Measurements from ENCODE around the gene PDE6B. TPM values are rescaled to one million over a fixed set of nuclear protein-coding genes. Genes with fewer than 3 reads are reported as not detected.
A peak's percentile ranks its signal among the peaks of the same experiment; 100 is the strongest.

PDE6B gene
- total and polyA plus RNA-seq, 5 donors, result 3.6 to 7.5 (median 7.0) TPM

DNA sequence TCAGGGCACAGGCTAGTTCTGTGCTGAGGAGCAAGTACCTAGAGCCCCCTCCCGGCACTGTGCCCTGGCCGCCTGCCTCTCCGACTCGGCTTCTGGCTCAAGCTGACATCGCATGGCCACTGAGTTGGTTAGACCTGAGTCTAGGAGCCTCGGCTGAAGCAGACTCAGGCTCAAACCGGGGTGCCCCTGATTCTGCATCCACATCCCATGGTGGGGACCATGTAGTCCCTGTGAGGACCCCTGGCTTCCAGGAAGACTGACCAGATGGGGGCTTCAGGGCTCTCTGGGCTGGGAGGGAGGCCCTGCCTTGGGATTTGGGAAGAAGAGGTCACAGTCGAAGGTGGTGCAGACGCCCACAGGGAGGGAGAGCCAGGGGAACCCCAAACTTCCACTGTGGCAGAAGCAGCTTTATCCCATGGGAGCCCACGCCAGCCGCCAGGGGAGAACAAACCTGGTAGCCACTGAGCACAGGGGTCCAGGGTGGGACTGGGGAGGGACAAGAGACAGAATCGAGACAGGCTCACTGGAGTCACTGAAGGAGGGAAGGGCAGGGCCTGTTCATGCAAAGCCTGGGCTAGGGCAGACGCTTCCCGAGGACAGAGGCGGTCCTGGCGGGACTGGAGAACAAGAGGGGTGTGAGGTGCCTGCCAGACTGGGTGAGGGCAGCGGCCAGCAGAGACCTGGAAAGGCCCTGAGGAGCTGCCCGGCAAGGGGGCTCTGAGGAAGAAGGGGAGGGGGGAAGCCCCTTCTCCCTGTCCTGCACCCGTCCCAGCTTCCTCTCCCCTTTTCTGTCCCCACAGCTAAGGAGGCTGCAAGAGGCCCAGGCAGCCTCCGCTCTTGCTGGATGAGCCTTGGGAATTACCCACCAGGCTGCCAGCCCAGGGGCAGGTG, 1.1 kb downstream of the PDE6B start:
- no peak overlapping the region for H3K27ac ChIP-seq (ENCODE audit: low read length)
- ATAC-seq (no peak), DNase-seq (no peak)
- H3K4me3 ChIP-seq (ENCODE audit: low read length), result no peak overlapping the region
- no peaks in the 10 kb centered on the region for H3K27me3 ChIP-seq (ENCODE audit: control insufficient read depth, insufficient read depth)
- intact Hi-C loops (cut with DNase I), result no loop called here
- H3K9me3 ChIP-seq (ENCODE audit: control insufficient read depth, low read length), result no peaks in the 10 kb centered on the region
- 76% methylated on average over 20 of the region's 20 CpGs for WGBS
- no peaks in the 10 kb centered on the region for H3K4me1 ChIP-seq (ENCODE audit: control insufficient read depth, insufficient read depth, low read length)

DNA sequence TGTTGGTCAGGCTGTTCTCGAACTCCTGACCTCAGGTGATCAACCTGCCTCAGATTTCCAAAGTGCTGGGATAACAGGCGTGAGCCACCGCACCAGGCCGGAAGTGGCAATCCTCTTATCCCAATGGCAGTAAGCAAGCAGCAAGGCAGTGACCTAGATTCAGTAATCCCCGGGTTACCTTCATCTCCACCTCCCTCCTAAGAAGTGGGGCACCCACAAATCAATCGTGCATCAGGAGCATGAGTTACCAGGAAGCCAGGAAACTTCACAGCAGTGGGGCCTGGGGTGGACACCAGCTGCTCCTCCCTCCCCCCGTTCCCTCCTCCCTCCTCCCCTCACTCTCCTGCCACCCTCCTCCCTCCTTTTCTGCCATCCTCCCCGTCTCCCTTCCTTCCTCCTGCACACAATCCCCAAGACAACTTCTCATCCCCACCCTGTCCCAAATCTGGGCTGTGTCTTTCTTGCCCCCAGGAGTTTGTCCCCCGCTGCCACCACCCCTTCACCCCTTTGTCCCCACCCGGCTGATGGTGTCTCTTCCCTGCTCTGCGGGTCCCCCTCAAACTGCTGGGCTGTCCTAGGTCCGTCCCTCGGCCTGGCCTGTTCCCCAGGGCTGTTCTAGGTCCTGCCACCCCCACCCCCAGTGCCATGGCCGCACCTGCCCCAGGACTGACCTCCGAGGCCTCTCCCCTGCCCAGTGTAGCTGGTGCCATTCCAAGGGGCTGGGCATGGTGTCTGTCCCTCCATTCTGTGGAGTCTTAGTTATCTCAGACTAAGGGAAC, 2.2 kb downstream of the PDE6B start:
- no peak overlapping the region for H3K27ac ChIP-seq (ENCODE audit: low read length)
- intact Hi-C loops (cut with DNase I), result no loop called here
- ATAC-seq (no peak), DNase-seq (no peak)
- H3K27me3 ChIP-seq (ENCODE audit: control insufficient read depth, insufficient read depth), result no peaks in the 10 kb centered on the region
- WGBS, result 80% methylated on average over 14 of the region's 15 CpGs
- no peaks in the 10 kb centered on the region for H3K9me3 ChIP-seq (ENCODE audit: control insufficient read depth, low read length)
- H3K4me1 ChIP-seq (ENCODE audit: control insufficient read depth, insufficient read depth, low read length), result no peaks in the 10 kb centered on the region
- no peak overlapping the region for H3K4me3 ChIP-seq (ENCODE audit: low read length)

DNA sequence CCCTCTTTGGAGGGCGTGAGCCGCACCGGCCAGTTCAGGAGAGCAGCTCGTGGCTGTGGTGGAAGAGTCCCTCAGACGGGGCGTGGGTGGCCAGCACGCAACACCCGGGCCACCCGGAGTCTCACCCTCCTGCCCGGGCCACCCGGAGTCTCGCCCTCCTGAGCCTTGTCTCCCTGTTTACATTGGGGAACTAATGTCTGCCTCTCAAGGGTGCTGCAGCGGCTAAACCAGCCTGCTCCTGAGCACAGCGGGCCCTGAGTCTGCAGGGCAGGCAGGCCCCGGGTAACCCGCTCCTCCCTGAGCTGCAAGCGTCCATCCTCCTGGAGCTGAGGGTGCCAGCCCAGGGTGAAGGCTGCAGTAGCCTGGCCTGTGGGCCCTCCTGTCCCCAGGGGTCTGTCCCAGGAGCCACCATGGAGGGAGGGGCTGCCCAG, 3.0 kb downstream of the PDE6B start:
- DNase-seq (no peak), ATAC-seq (no peak)
- Histone ChIP-seq H3K9me3 (ENCODE audit: control insufficient read depth, low read length) (no peaks in the 10 kb centered on the region), H3K4me1 (ENCODE audit: control insufficient read depth, insufficient read depth, low read length) (no peaks in the 10 kb centered on the region), H3K4me3 (ENCODE audit: low read length) (no peak overlapping the region), H3K27ac (ENCODE audit: low read length) (no peak overlapping the region), H3K27me3 (ENCODE audit: control insufficient read depth, insufficient read depth) (no peaks in the 10 kb centered on the region)
- 88% methylated on average over 17 of the region's 17 CpGs for WGBS
- intact Hi-C loops (cut with DNase I), result no loop called here

DNA sequence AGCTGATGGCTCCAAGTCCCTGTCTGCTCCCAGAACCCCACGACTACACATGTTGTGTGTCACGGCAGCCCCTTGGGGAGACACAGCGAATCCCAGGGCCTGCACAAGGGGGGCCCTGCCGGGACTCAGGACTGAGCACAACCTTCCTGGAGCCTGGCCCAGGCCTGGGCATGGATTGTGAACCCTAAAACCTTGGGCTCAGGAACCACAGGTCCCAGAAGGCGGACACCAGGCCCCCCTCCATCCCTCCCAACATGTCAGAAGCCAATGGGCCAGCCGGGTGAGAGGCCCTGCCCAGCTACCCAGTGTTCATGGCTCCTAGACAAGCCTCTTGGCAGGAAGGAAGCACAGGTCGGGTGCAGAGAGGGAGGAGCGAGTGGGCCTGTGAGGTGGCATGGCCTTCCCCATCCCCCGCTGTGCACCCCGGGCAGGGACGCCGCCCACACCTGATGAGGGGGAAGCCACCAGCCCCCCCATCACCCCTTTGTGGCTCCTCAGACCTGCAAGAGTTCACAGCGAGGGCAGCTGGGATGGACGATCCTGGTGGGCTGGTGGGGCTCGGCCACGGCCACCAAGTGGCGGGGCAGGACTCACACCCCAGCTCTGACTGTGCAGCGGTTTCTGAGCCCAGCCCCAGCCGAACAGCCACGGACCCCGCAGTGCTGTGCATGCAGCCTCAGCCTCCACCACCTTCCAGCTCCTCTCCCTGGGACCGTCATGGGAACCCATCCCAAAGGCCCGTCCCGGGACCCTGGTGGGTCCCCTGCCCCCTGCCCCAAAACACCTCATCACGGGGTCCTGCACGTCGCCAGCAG, 3.7 kb downstream of the PDE6B start:
- ATAC-seq, result no peak
- Histone ChIP-seq H3K4me3 (ENCODE audit: low read length) (no peak overlapping the region), H3K9me3 (ENCODE audit: control insufficient read depth, low read length) (no peaks in the 10 kb centered on the region), H3K27me3 (ENCODE audit: control insufficient read depth, insufficient read depth) (no peaks in the 10 kb centered on the region), H3K4me1 (ENCODE audit: control insufficient read depth, insufficient read depth, low read length) (no peaks in the 10 kb centered on the region), H3K27ac (ENCODE audit: low read length) (no peak overlapping the region)
- DNase-seq, result peak in 1 of 3 donors; percentile 16
- intact Hi-C loops (cut with DNase I), result no loop called here
- WGBS, result 81% methylated on average over 27 of the region's 27 CpGs

DNA sequence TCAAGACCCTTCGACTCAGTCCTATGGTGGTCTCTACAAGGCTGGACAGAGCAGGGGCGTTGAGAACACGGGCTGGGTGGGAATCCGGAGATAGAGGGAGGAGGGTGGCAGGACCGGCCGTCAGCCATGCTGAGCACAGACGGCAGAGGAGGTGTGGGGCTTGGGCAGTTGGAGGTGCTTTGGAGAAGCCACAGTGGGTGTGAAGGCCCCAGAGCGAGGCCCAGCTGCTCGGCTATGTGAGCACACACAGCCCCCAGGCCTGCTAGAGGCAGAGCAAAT, 4.2 kb downstream of the PDE6B start:
- Histone ChIP-seq H3K4me3 (ENCODE audit: low read length) (no peak overlapping the region), H3K4me1 (ENCODE audit: control insufficient read depth, insufficient read depth, low read length) (no peaks in the 10 kb centered on the region), H3K9me3 (ENCODE audit: control insufficient read depth, low read length) (no peaks in the 10 kb centered on the region), H3K27ac (ENCODE audit: low read length) (no peak overlapping the region), H3K27me3 (ENCODE audit: control insufficient read depth, insufficient read depth) (no peaks in the 10 kb centered on the region)
- no peak for ATAC-seq
- peak in 1 of 3 donors; percentile 8 for DNase-seq
- intact Hi-C loops (cut with DNase I), result no loop called here
- WGBS, result 77% methylated on average over 9 of the region's 9 CpGs

DNA sequence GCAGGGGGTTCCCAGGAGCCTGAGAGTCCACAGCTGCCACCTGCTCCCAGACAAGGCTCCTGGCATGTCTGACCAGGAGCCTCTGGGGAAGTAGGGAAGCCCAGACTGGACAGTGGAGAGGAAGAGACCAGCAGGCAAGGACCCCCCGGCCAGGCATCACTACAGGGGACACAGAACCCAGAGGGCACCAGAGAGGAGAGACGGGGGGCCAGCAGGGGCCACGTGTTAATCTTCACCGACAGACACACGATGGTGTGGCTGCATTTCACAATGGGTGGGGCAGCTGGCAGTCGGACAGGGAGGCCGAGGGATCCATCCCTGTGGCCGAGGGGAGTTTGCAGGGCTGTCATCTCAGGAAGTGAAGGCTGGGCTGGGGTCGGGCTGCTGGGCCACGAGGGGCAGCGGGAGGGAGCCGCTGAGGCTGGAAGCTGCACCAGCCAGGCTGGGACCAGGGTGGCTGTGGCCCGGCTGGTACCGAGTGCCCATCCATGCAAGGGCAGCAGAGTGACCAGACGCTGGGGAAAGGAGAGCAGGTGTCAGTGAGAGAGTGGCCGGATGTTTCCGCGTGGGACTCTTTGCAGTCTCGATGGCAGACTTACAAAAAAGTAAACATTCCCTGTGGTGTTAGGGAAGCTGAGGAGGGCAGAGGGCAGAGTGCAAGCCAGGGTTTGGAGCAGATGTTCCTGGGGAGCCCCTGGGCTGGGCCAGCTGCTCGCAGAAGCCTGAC, 4.7 kb downstream of the PDE6B start:
- 66% methylated on average over 20 of the region's 20 CpGs for WGBS
- Histone ChIP-seq H3K27ac (ENCODE audit: low read length) (no peak overlapping the region), H3K4me1 (ENCODE audit: control insufficient read depth, insufficient read depth, low read length) (no peaks in the 10 kb centered on the region), H3K9me3 (ENCODE audit: control insufficient read depth, low read length) (no peaks in the 10 kb centered on the region), H3K4me3 (ENCODE audit: low read length) (no peak overlapping the region), H3K27me3 (ENCODE audit: control insufficient read depth, insufficient read depth) (no peaks in the 10 kb centered on the region)
- ATAC-seq (no peak), DNase-seq (peak in 2 of 3 donors; percentile 16 to 37)
- intact Hi-C loops (cut with DNase I), result no loop called here

DNA sequence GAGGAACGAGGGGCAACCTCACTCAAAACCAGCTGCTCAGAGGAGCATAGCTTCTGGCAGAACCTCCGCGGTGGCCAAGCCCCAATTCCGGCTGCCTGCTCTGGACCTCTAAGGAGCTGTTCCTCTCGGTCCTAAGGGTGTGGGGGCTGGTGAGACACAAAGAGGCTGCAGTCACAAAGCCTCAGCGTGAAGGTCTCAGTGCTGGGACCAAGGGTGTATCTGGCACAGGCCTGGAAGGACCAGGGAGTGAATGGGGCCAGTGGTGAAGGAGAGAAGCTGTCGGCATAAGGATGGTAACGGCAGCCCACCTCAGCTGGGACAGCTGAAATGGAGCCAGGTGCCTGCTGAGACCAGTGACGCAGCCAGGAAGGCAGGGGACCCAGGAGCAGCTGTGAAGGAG, 5.3 kb downstream of the PDE6B start:
- intact Hi-C loops (cut with DNase I), result no loop called here
- ATAC-seq (no peak), DNase-seq (peak in 1 of 3 donors; percentile 16)
- no peak overlapping the region for H3K4me3 ChIP-seq (ENCODE audit: low read length)
- H3K4me1 ChIP-seq (ENCODE audit: control insufficient read depth, insufficient read depth, low read length), result no peaks in the 10 kb centered on the region
- no peaks in the 10 kb centered on the region for H3K9me3 ChIP-seq (ENCODE audit: control insufficient read depth, low read length)
- WGBS, result 74% methylated on average over 9 of the region's 9 CpGs
- H3K27me3 ChIP-seq (ENCODE audit: control insufficient read depth, insufficient read depth), result no peaks in the 10 kb centered on the region
- no peak overlapping the region for H3K27ac ChIP-seq (ENCODE audit: low read length)

DNA sequence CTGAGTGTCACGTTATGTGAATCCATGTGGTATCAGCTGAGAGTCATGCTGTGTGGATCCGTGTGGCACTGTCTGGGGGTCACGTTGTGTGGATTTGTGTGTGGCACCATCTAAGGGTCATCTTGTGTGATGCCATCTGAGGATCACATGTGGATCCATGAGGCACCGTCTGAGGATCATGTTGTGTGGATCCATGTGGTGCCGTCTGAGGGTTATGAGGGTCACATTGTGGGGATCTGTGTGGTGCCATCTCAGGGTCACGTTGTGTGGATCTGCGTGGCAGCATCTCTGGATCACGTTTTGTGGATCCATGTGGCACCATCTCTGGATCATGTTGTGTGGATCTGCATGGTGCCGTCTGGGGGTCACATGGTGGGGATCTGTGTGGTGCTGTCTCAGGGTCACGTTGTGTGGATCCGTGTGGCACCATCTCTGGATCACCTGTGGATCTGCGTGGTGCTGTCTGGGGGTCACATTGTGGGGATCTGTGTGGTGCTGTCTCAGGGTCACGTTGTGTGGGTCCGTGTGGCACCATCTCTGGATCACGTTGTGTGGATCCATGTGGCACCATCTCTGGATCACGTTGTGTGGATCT, 6.9 kb downstream of the PDE6B start:
- ATAC-seq, result no peak
- Histone ChIP-seq H3K4me3 (ENCODE audit: low read length) (no peak overlapping the region), H3K9me3 (ENCODE audit: control insufficient read depth, low read length) (no peaks in the 10 kb centered on the region), H3K27ac (ENCODE audit: low read length) (no peak overlapping the region), H3K4me1 (ENCODE audit: control insufficient read depth, insufficient read depth, low read length) (no peaks in the 10 kb centered on the region), H3K27me3 (ENCODE audit: control insufficient read depth, insufficient read depth) (no peaks in the 10 kb centered on the region)
- intact Hi-C loops (cut with DNase I), result no loop called here
- DNase-seq, result peak in 1 of 3 donors; percentile 11
- 90% methylated on average over 16 of the region's 16 CpGs for WGBS

DNA sequence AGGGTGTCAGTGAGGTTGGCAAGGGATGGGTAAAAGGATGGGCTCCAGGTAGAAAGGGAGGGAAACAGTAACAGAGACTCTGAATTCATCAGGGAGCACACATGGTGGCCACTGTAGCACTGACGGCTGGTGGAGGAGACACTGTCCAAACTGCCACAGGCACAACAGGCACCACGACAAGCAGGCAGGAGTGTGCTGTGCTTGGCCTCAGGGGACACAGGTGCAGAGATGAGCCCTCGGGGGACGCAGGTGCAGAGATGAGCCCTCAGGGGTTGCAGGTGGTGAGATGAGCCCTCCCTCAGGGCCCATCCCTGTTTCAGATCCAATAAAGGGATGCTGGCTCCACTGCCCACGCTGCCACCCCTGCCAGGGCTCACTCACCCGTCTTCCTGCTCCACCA, 7.6 kb downstream of the PDE6B start:
- Histone ChIP-seq H3K27me3 (ENCODE audit: control insufficient read depth, insufficient read depth) (no peaks in the 10 kb centered on the region), H3K4me1 (ENCODE audit: control insufficient read depth, insufficient read depth, low read length) (no peaks in the 10 kb centered on the region), H3K27ac (ENCODE audit: low read length) (no peak overlapping the region), H3K4me3 (ENCODE audit: low read length) (no peak overlapping the region), H3K9me3 (ENCODE audit: control insufficient read depth, low read length) (no peaks in the 10 kb centered on the region)
- DNase-seq (peak in 1 of 3 donors; percentile 16), ATAC-seq (no peak)
- intact Hi-C loops (cut with DNase I), result no loop called here
- 89% methylated on average over 6 of the region's 6 CpGs for WGBS

DNA sequence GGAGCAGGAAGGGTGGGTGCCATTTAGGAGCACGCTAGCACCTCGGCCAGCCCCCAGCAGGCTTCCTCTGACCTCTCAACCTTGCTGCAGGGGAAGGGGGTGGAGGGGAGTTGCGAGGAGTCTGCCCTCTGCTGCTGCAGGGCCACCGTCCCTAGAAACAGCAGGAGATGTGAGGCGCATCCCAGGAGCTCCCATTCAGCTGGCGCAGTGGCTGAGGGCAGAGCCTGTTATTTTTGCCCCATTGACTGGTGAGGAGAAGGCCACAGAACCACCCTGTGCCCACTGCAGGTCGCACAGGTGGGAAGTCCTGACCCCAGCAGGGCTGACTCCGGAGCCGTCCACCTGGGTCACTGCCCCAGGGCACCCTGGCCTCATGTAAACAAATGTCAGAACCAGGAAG, 8.0 kb downstream of the PDE6B start:
- DNase-seq, result peak in 1 of 3 donors; percentile 17
- no peaks in the 10 kb centered on the region for H3K27me3 ChIP-seq (ENCODE audit: control insufficient read depth, insufficient read depth)
- ATAC-seq, result no peak
- no peak overlapping the region for H3K27ac ChIP-seq (ENCODE audit: low read length)
- no peaks in the 10 kb centered on the region for H3K4me1 ChIP-seq (ENCODE audit: control insufficient read depth, insufficient read depth, low read length)
- H3K9me3 ChIP-seq (ENCODE audit: control insufficient read depth, low read length), result no peaks in the 10 kb centered on the region
- 65% methylated on average over 9 of the region's 9 CpGs for WGBS
- intact Hi-C loops (cut with DNase I), result no loop called here
- H3K4me3 ChIP-seq (ENCODE audit: low read length), result no peak overlapping the region

Data from right cardiac atrium (tissue), 5 donors.